SHP77 (cell line): Measurements from ENCODE around the gene KREMEN1.

Experiments
- DNase-seq, 2 experiments: peaks; one replicate each; lab custom pipeline; 2025; lab: John Stamatoyannopoulos, UW

KREMEN1 gene

GRCh38 chr22:29207562-29208501, 135.0 kb downstream of the KREMEN1 start:
- DNase-seq: no peak

GRCh38 chr22:29208502-29208862, 135.6 kb downstream of the KREMEN1 start:
- DNase-seq: no peak

DNA sequence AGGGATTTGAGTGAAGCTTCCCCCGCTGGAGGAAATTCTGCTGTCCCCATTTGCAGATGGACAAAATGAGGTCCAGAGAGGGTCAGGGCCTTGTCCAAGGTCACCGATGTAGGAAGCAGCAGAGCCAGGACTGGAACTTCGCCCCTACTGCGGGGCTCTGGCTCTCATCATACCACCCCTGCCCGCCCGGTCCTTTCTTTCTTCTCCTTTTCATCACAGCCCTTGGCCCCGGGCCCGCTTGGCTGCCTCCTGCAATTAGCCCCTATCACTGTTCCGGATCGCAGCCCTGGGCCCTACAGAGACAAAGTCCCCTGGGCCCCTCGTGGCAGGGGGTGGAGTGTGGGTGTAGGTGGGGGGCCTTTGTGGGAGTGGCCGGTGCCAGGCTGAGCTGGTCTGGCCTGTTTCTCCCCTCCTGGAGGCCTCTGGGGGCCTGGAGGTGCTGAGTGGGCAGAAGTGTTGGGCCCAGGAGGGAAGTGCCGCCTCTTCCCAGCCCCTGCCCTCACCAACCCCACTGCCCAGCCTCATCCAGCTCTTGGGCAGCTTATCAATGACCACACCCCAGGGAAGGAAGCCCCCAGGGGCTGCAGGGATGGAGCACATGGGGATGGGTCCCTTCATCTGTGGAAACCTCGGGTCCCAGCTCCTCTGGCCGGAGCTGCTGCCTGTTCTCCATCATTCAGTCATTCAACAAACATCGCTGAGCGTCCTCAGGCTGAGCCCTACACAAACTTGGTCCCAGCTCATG, 136.2 kb downstream of the KREMEN1 start:
- no peak for DNase-seq

DNA sequence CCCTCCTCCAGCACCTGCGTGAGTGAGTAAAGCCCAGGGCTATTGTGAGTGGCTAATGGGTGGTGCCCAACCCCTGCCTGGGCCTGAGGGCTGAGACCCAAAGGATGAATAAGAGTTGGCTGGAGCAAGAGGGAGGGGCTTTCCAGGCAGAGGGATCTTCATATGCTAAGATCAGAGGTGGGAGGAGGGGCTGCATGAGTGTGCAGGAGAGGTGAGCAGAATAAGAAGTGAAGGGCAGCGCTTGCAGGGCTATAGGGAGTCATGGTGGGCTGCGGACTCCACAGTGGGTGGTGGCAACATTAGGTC, 136.7 kb downstream of the KREMEN1 start:
- DNase-seq: no peak

- no peak for DNase-seq
These were observed 138.2 kb downstream of the KREMEN1 start for GRCh38 chr22:29211066-29211465.

DNA sequence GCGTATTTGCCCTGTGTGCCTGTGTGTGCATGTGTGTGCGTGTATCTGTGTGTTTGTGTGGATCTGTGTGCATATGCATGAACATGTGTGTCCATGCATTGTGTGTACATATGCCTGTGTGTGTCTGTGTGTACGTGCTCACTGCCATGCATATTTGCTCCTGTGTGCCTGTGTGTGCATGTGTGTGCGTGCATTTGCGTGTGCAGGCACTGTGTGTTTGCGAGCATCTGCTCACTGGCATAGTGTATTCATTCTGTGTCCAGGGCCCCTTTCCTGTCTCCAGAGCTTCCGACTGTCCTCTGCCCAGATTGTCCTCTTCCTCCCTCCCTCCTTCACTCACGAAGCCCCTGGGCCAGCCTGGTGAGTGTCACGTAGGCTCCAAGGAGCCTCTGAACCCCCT, 138.6 kb downstream of the KREMEN1 start:
- DNase-seq: no peak

GRCh38 chr22:29212743-29213142, 139.9 kb downstream of the KREMEN1 start:
- no peak for DNase-seq

DNA sequence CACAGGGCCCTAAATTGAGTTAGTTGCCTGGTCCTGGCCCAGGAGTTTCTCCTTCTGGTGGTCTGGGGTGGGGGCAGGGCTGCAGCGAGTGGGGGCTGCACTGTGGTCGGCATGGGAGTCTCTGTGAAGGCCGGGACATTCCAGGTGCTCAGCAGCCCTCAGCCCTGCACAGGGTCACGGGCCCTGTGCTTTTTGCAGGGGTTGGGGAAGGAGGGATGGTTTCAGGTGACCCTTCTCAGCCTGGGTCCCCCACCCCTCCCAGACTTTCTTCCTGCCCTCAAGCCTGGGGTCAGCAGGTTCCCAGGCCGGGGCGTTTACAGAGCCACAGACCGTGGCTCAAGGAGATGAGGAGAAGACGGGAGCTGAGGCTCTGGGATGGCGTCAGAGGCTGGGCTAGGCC, 140.7 kb downstream of the KREMEN1 start:
- DNase-seq: no peak

- no peak for DNase-seq
These were observed 141.4 kb downstream of the KREMEN1 start for GRCh38 chr22:29214232-29214631.

- no peak for DNase-seq
These were observed 142.4 kb downstream of the KREMEN1 start for GRCh38 chr22:29215012-29215860.

GRCh38 chr22:29216011-29216872, 143.4 kb downstream of the KREMEN1 start:
- DNase-seq: no peak

- no peak for DNase-seq
These were observed 144.2 kb downstream of the KREMEN1 start for GRCh38 chr22:29216873-29217666.
